Loucy (cell line): ENCODE measurements around the gene SLC16A13.

Source experiments
- H2AFZ ChIP-seq: fragments of 200-600 bp; sonication (generic); 2 replicates; pipeline ENCODE4 v1.6.0; 2016; ENCODE audit warnings: antibody characterized with exemption, mild to moderate bottlenecking, low read length, moderate library complexity
- H3F3A ChIP-seq: fragments of 200-600 bp; 2 replicates; pipeline ENCODE4 v1.6.0; 2016; ENCODE audit warnings: antibody characterized with exemption, low read depth, mild to moderate bottlenecking
- H3K27me3 ChIP-seq: fragments of 200-600 bp; sonication (generic); 2 replicates; pipeline ENCODE4 v1.6.1; 2014; ENCODE audit warnings: low read length, mild to moderate bottlenecking; ENCODE audit not compliant: insufficient read depth, poor library complexity, severe bottlenecking
- H3K36me3 ChIP-seq: fragments of 200-600 bp; sonication (generic); 2 replicates; pipeline ENCODE4 v1.6.1; 2016; ENCODE audit warnings: low read length; ENCODE audit not compliant: insufficient read depth
- H3K4me1 ChIP-seq: fragments of 200-600 bp; sonication (generic); 2 replicates; pipeline ENCODE4 v1.5.1; 2014; ENCODE audit warnings: low read length, mild to moderate bottlenecking; ENCODE audit not compliant: insufficient read depth, poor library complexity, severe bottlenecking
- H3K4me2 ChIP-seq: fragments of 200-600 bp; sonication (generic); 2 replicates; pipeline ENCODE4 v1.6.0; 2014; ENCODE audit warnings: antibody characterized with exemption, low read length, low read depth, mild to moderate bottlenecking; ENCODE audit not compliant: poor library complexity, severe bottlenecking
- H3K4me3 ChIP-seq: fragments of 200-600 bp; sonication (generic); 2 replicates; pipeline ENCODE4 v1.5.1; 2014; ENCODE audit warnings: low read length, mild to moderate bottlenecking, mixed read lengths; ENCODE audit not compliant: poor library complexity, severe bottlenecking
- H3K79me2 ChIP-seq: fragments of 200-600 bp; sonication (generic); 2 replicates; pipeline ENCODE4 v1.6.1; 2014; ENCODE audit warnings: low read length; ENCODE audit not compliant: insufficient read depth
- H3K9ac ChIP-seq: fragments of 200-600 bp; sonication (generic); 2 replicates; pipeline ENCODE4 v1.6.0; 2014; ENCODE audit warnings: mild to moderate bottlenecking, low read depth, low read length, moderate library complexity; ENCODE audit not compliant: poor library complexity, severe bottlenecking
- H3K9me2 ChIP-seq: fragments of 200-600 bp; sonication (generic); replicated peaks from 2 replicates; pipeline ENCODE4 v1.6.1; 2016; ENCODE audit warnings: low read depth, low read length, mixed read lengths
- H3K9me3 ChIP-seq: fragments of 200-600 bp; sonication (generic); 2 replicates; pipeline ENCODE4 v1.6.1; 2014; ENCODE audit warnings: mild to moderate bottlenecking, antibody characterized with exemption, low read length, low read depth; ENCODE audit not compliant: insufficient read depth
- H4K20me1 ChIP-seq: fragments of 200-600 bp; sonication (generic); 2 replicates; pipeline ENCODE4 v1.6.0; 2014; ENCODE audit warnings: antibody characterized with exemption, low read length, mild to moderate bottlenecking; ENCODE audit not compliant: insufficient read depth, poor library complexity, severe bottlenecking
- CTCF ChIP-seq: fragments of 200-600 bp; sonication (generic); conservative IDR thresholded peaks from 2 replicates; pipeline ENCODE4 v1.5.1; 2014; ENCODE audit warnings: mild to moderate bottlenecking, antibody characterized with exemption, low read length
- EZH2phosphoT487 ChIP-seq: fragments of 200-600 bp; IDR thresholded peaks from 2 replicates; pipeline ENCODE4 v1.6.1; 2018; ENCODE audit warnings: antibody characterized with exemption, mild to moderate bottlenecking, moderate library complexity, borderline replicate concordance

Gene SLC16A13

GRCh38 chr17:7001318-7001961 is 34.4 kb upstream of the SLC16A13 start:
- TF ChIP-seq EZH2phosphoT487 = no peak
- peak; percentile 85 for TF ChIP-seq CTCF
- no peak overlapping the region for H2AFZ ChIP-seq
- H3K27me3 ChIP-seq = no peaks in the 10 kb centered on the region
- no peaks in the 10 kb centered on the region for H3K9me3 ChIP-seq
- no peaks in the 10 kb centered on the region for H3K79me2 ChIP-seq
- H3K9ac ChIP-seq = no peak overlapping the region
- peaks cover 5% of the 10 kb centered on the region for H4K20me1 ChIP-seq
- no peaks in the 10 kb centered on the region for H3K9me2 ChIP-seq
- no peaks in the 10 kb centered on the region for H3F3A ChIP-seq
- H3K4me3 ChIP-seq = no peak overlapping the region
- no peak overlapping the region for H3K4me2 ChIP-seq
- peaks cover 17% of the 10 kb centered on the region; the same call in 1 of the 2 replicates for H3K36me3 ChIP-seq
- H3K4me1 ChIP-seq = no peaks in the 10 kb centered on the region

- H4K20me1 ChIP-seq = peaks cover 9% of the 10 kb centered on the region
- no peaks in the 10 kb centered on the region for H3K9me3 ChIP-seq
- H3K4me2 ChIP-seq = no peak overlapping the region
- no peaks in the 10 kb centered on the region for H3F3A ChIP-seq
- no peaks in the 10 kb centered on the region for H3K4me1 ChIP-seq
- no peaks in the 10 kb centered on the region for H3K9me2 ChIP-seq
- H3K27me3 ChIP-seq = no peaks in the 10 kb centered on the region
- no peak overlapping the region for H3K4me3 ChIP-seq
- no peak overlapping the region for H2AFZ ChIP-seq
- no peak overlapping the region for H3K9ac ChIP-seq
- TF ChIP-seq CTCF = no peak
- no peak for TF ChIP-seq EZH2phosphoT487
- peaks cover 17% of the 10 kb centered on the region; the same call in 1 of the 2 replicates for H3K36me3 ChIP-seq
- no peaks in the 10 kb centered on the region for H3K79me2 ChIP-seq
These were observed 33.3 kb upstream of the SLC16A13 start for GRCh38 chr17:7002288-7003047.

DNA sequence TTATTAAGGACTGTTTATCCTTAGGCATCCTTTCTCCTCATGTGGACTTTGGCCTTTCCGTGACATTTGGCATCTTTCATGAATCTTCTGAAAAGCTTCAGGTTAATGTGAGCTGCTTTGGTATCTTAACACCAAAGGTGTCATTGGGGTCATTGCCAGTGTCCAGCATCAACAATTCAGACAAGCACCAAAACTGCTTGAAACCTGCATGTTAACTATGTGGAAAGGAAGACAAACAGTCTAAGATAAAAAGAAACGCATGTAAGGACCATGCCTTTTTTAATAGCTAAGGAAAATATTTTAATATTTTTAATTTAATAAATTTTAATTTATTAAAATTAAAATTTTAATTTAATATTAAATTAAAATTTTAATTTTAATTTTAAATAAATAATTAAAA is 32.1 kb upstream of the SLC16A13 start:
- Histone ChIP-seq H3K9me3 (no peaks in the 10 kb centered on the region), H3K36me3 (peaks cover 16% of the 10 kb centered on the region; the same call in 1 of the 2 replicates), H3K79me2 (no peaks in the 10 kb centered on the region), H3K9me2 (no peaks in the 10 kb centered on the region), H3K4me3 (no peak overlapping the region), H3K4me2 (no peak overlapping the region), H3F3A (no peaks in the 10 kb centered on the region), H3K9ac (no peak overlapping the region), H3K4me1 (no peaks in the 10 kb centered on the region), H2AFZ (no peak overlapping the region), H3K27me3 (no peaks in the 10 kb centered on the region), H4K20me1 (peaks cover 9% of the 10 kb centered on the region)
- TF ChIP-seq CTCF = no peak
- no peak for TF ChIP-seq EZH2phosphoT487
